HG03135 (cell line): ENCODE results near the gene DYNAP.

Source experiments
- ATAC-seq: cut with Tn5 transposase; IDR thresholded peaks from one replicate; pipeline ENCODE4 v1.9.1; 2021; ENCODE audit warnings: mild to moderate bottlenecking, moderate library complexity; ENCODE audit not compliant: unreplicated experiment

The DYNAP gene

GRCh38 chr18:54636217-54636616 lies 45.2 kb downstream of the DYNAP start:
- ATAC-seq: no peak

- ATAC-seq: no peak
Observed at GRCh38 chr18:54641734-54642133, 50.7 kb downstream of the DYNAP start.

GRCh38 chr18:54647176-54647575 lies 56.1 kb downstream of the DYNAP start:
- ATAC-seq: no peak
